ENCODE data around the gene LGR5. TPM values are rescaled to one million over a fixed set of nuclear protein-coding genes. Genes with fewer than 3 reads are reported as not detected.

LGR5 gene
- total and polyA plus RNA-seq, 2 of the 13 experiments (the other 11 are each of a cell fraction or from before 2014, with no cell fraction given), result 37.0 to 121 TPM

GRCh38 chr12:71440763-71441748, 1.5 kb downstream of the LGR5 start (continued):
- no peak for TF ChIP-seq PRDM15 (CRISPR knock-in tag; IDR thresholded peaks at IDR 0.05)
- TF ChIP-seq ZSCAN29 (CRISPR knock-in tag; conservative IDR thresholded peaks at IDR 0.05), result no peak; the same call in 1 of the 2 replicates
- TF ChIP-seq GABPA (IDR thresholded peaks at IDR 0.05; ENCODE audit: low read depth, low read length), result no peak
- TF ChIP-seq GABPA (CRISPR knock-in tag; IDR thresholded peaks at IDR 0.05; ENCODE audit: low read depth), result peak; percentile 59
- peak; percentile 82; the same call in 1 of the 2 replicates for TF ChIP-seq MEIS2 (CRISPR knock-in tag; IDR thresholded peaks at IDR 0.05)
- no peak for TF ChIP-seq MZF1 (CRISPR knock-in tag; IDR thresholded peaks at IDR 0.05; ENCODE audit: borderline replicate concordance)
- peak; percentile 97 for TF ChIP-seq ETV5 (CRISPR knock-in tag; IDR thresholded peaks at IDR 0.05; ENCODE audit: borderline replicate concordance)
- peak; percentile 76; the same call in 1 of the 2 replicates for TF ChIP-seq CCDC6 (CRISPR knock-in tag; IDR thresholded peaks at IDR 0.05)
- TF ChIP-seq RERE (CRISPR knock-in tag; IDR thresholded peaks at IDR 0.05; ENCODE audit: low read depth), result peak; percentile 91
- TF ChIP-seq STAT6 (CRISPR knock-in tag; IDR thresholded peaks at IDR 0.05; ENCODE audit: borderline replicate concordance), result no peak
- no peak for TF ChIP-seq SCMH1 (CRISPR knock-in tag; IDR thresholded peaks at IDR 0.05; ENCODE audit: borderline replicate concordance)
- TF ChIP-seq ZNF605 (CRISPR knock-in tag; IDR thresholded peaks at IDR 0.05), result no peak; the same call in 1 of the 2 replicates
- TF ChIP-seq FOXM1 (CRISPR knock-in tag; IDR thresholded peaks at IDR 0.05), result no peak
- no peak for TF ChIP-seq BRF2 (CRISPR knock-in tag; IDR thresholded peaks at IDR 0.05)
- no peak for TF ChIP-seq MTF2 (CRISPR knock-in tag; IDR thresholded peaks at IDR 0.05; ENCODE audit: borderline replicate concordance)
